ENCODE measurements around the gene MED14.
A peak's percentile ranks its signal among the peaks of the same experiment; 100 is the strongest.

The MED14 gene

DNA sequence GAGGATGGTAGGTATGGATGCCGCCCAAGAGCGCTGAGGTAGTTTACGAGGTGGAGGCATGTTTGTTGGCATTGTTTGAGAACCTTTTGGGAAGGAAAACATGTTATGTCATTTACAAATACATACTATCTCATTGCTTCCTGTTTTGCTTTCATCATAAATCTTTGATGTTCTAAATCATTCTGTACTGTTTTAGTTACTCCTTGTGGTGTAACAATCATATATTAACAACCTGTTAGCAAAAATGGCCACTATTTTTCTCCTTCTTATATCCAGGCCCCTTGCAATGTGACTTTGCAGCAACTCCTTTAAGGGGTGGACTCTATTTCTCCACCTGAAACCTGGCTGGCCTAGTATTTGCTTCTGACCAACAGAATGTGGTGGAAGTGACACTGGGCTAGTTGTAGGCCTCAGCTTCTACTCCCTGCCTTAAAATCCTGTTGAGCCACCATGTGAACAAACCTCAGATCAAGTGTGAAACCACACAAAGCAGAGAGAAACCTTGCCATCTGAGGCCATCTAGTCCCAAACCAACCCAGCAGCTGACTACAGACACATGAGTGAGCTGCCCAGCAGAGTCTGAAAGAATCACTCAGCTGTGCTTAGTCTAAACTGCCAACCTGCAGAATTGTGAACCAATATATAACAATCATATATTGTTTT, 72.1 kb downstream of the MED14 start:
- DNase-seq, result no peak

GRCh38 chrX:40661489-40661888, 73.9 kb downstream of the MED14 start:
- no peak for DNase-seq

- no peak for DNase-seq
Observed at GRCh38 chrX:40660381-40660780, 75.0 kb downstream of the MED14 start.

DNA sequence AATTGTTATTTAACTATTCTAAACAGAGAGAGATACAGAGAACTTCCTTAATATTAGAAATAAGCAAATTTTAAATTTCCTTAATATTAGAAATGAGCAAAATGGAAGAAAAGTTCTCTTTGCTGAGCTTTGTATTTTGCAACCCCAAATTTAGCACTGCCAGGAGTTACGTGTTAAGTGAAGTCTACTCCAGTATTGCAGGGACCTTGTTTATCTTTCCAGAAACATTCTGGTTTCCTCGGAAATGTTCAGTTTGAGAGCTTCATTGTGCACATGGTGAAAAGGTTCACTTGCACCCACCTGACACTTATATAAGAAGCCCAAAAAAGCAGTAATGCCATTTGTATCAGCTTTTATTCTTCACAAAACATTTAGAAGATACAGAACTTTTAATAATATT, 81.8 kb downstream of the MED14 start:
- no peak for DNase-seq

DNA sequence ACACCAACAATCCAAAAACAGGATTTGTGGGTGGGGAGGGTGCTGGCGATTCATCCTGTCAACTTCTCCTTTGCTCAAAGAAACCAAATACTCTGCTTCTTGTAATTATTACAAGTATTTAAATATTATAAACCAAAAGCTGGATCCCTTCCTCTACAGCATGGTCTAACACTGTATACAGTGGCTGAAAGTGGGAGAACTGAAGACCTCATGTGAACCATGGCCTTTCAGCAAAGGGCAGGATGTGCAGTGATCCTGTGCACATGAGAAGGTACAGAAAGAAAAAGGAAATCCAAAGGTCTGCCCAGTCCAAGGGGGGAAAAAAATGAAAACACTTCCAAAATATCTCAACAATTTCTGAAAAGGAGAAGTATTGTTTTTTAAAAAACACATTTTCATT, 82.7 kb downstream of the MED14 start:
- no peak for DNase-seq

GRCh38 chrX:40651620-40652223, 83.6 kb downstream of the MED14 start:
- peak; percentile 69 for DNase-seq

DNA sequence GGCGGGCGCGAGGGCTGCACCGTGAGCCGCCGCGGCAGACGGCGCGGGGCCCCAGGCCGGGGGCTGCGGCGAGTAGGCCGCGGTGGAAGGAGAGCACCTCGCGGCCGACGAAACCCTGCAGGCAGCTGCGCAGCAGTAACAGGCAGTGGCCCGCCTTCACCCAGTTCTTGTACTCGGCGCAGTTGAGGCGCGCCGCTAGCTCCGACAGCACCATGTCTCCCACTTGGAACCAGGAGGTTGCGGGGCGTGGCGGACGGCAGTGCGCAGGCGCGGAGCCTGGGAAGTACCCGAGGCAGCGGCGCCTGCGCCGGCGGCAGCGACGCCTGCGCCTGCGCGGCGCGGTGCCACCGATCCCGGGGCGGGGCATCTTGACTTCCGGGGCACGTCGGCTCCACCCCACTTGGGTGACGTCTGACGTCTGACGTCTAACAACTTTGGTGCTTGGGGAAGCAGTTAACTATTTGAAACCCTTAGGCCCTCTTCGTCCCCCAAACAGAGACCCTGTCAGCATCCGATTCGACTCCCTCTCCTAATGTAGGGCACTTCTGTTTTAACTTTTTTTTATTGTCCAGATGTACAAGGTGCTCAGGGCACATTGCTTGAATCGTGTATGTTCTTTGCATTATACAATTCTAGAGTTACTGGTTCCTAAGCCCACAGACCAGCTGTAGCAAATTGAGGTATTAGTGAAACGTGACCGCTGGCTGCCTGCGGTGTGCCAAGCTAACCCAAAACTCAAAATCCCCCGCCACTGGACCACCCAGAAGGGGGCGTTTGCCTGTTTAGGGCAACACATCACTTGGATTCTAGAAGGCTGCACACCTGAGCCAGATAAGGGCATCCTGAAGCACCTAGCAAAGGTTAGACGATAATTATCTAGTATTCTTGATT, 87.8 kb downstream of the MED14 start, which contains the start of gene CXorf38:
Gene CXorf38 (minus strand): TSS at position 255 of the 891 bp plus-strand sequence. CDS start 41 bp downstream, at position 214.
- peak; percentile 97 for DNase-seq

DNA sequence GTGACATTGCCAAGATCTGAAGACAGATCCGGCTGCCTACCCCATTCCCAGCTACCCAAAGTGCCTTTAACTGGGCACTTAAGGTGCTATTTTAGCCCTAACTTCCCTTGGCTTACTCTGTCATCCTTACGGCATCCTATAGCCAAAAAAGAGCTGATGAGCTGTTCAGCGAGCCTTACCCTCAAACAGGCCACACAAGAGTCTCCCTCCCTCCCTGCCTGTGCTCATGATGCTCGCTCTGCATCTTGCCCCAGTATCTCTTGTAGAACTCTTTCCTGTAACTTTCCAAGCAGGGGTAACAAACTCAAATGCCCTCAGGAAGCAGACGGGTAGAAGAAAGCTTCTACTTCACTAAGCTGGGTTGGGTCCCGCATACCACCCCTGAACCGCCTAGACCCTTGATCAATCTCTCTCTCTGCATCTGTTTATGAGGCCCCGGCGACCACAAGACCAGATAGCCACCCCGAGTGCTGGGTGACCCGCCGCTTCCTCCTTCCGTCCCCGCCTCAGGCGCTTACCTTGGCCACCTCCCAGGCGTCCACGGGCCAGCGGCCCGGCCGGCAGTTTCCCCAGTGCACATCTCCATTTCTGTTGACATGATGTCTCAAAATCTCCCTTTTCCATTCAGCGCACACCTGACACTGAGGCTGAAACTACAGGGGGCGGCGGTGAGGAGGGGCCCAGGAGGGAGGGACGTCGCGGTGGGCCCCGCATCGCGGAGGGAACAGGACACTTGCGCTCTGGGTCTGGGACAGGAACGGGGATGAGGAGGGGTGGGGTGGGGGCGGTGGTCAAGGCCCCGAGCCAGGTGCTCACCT, 88.6 kb downstream of the MED14 start:
- peak; percentile 64 for DNase-seq

GRCh38 chrX:40644821-40645358, 90.5 kb downstream of the MED14 start:
- no peak for DNase-seq

DNA sequence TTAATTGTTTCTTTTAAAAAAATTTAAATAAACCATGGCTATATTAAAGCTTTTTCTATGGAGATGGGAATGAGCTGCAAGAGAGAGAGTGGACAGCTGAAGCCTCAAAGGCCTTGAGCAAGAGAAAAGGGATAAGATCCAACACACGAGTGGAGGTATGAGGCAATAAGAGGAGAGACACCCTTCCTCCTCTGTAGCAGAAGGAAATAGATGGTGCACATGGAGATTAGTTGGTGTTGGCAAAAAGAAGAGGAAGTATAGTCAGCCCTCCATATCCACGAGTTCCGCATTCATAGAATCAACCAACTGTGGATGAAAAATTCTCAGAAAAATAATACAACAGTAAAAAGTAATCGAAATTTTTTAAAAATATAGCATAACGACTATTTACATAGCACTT, 91.2 kb downstream of the MED14 start:
- no peak for DNase-seq

DNA sequence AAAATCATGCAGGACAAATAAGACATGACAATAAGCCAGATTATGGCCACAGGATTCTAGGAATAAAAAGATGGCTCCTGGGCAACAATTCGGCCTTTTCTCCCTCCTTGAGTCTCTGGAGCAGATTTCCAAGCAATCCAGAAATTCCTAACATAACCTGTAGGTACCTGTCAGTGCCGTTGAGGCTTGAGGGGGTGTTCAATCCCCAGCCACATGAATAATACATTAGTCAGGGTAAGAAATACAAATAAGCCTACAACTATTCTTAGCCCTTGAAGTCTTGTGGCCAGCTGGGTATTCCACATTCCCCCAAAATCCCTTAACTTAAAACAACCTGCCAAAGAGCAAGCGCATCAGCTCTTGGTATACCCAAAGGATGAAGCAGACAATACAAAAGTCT, 97.7 kb downstream of the MED14 start:
- DNase-seq, result no peak

GRCh38 chrX:40632199-40632598, 103.1 kb downstream of the MED14 start:
- no peak for DNase-seq

- DNase-seq, result no peak
Observed at GRCh38 chrX:40628506-40628905, 106.8 kb downstream of the MED14 start.

DNA sequence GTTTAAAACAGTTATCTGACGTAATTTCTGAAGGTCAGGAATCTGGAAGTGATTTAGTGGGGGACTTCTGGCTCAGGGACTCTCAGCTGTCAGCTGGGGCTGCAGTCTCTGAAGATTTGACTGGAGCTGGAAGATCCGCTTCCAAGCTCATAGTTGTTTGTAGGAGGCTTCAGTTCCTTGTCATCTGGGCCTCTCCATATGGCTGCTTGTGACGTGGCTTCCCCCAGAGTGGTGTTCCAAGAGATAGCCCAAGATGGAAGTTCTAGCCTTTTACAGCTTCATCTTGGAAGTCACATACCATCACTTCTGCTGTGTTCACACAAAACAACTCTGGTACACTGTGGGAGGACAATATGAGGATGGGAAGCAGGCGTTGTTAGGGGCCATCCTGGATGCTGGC, 110.0 kb downstream of the MED14 start:
- DNase-seq, result no peak

DNA sequence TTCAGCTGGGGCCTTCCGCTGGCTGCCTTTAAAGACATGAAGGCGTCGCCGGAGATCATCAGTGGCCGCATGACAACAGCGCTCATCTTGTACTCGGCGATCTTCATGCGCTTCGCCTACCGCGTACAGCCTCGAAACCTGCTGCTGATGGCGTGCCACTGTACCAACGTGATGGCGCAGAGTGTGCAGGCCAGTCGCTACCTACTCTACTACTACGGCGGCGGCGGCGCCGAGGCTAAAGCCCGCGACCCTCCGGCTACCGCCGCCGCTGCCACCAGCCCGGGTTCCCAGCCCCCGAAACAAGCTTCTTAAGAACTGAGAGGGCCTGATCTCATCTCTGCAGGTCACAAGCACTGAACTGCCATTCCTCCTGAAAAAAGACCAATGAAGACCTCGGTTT, 111.7 kb downstream of the MED14 start:
- DNase-seq, result no peak

- no peak for DNase-seq
Observed at GRCh38 chrX:40623139-40623536, 112.2 kb downstream of the MED14 start, which contains the start of gene MPC1L. TSS of gene MPC1L (plus strand) at chrX:40623428. CDS start at chrX:40623566, 138 bp downstream.

GRCh38 chrX:40622479-40623138, 112.7 kb downstream of the MED14 start:
- peak; percentile 57 for DNase-seq

GRCh38 chrX:40617566-40617965, 117.8 kb downstream of the MED14 start:
- no peak for DNase-seq

DNA sequence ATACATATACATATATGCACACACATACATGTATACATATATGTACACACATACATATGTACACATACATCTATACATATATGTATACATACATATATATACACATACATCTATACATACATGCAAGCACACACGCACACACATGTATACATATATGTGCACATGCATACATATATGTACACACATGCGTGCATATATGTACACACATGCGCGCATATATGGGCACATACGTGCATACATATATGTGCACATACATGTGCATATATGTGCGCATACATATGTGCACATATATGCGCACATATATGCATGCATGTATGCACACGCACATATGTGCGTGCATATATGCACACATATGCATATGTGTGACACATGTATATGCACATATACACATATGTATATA, 119.4 kb downstream of the MED14 start:
- no peak for DNase-seq

GRCh38 chrX:40612511-40612910, 122.8 kb downstream of the MED14 start:
- no peak for DNase-seq

- no peak for DNase-seq
Observed at GRCh38 chrX:40607381-40607780, 128.0 kb downstream of the MED14 start.

DNA sequence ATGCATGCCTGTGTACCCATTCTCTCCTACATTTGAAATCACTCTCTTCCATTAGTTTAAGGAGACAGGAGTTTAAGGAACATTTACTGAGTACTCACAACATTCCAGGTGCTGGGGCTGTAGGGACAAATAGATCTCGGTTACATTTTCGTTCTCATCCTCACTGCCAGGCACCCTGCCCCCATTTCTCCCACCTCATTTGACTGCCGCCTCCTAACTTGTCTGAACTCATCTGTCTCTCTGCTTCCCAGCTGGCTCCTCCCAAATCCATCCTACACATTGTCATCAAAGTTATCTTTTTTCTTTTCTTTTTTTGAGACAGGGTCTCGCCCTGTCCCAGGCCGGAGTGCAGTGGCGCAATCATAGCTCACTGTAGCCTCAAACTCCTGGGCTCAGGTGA, 131.9 kb downstream of the MED14 start:
- no peak for DNase-seq
